Measurements from ENCODE around the gene RGS6. TPM values are rescaled to one million over a fixed set of nuclear protein-coding genes. Genes with fewer than 3 reads are reported as not detected.
A peak's percentile ranks its signal among the peaks of the same experiment; 100 is the strongest.

The RGS6 gene
- total RNA-seq, 1 donor from 2014 or later, result 2.4 TPM

DNA sequence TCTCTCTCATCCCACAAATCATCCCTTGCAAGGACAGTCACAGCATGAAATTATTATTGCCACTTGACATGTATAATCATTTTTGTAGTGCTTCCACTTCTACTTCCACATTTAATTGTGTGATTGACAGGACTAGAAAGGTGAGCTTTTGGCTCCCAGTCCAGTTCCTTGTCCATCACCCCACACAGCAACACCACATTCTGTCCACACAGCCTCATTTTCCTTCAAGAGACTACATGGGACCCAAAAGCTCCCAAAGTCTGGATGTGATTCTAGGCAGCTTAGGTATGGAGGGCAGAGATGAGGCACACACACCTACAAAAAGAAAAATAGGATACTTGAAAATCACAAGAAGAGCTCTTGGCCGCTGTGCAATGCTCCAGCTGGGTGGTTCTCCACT, 595.4 kb downstream of the RGS6 start:
- intact Hi-C loops (cut with micrococcal nuclease), result no loop called here
- Mint-ChIP-seq H3K9me3 (no peaks in the 10 kb centered on the region), H3K36me3 (ENCODE audit: low read depth) (peaks cover 12% of the 10 kb centered on the region), H3K27me3 (ENCODE audit: insufficient read depth) (peaks cover 3% of the 10 kb centered on the region), H3K4me1 (ENCODE audit: low read depth) (peaks cover 66% of the 10 kb centered on the region), H3K4me3 (no peak overlapping the region), H3K27ac (no peak overlapping the region)
- DNase-seq (ENCODE audit: low spot score), result no peak

DNA sequence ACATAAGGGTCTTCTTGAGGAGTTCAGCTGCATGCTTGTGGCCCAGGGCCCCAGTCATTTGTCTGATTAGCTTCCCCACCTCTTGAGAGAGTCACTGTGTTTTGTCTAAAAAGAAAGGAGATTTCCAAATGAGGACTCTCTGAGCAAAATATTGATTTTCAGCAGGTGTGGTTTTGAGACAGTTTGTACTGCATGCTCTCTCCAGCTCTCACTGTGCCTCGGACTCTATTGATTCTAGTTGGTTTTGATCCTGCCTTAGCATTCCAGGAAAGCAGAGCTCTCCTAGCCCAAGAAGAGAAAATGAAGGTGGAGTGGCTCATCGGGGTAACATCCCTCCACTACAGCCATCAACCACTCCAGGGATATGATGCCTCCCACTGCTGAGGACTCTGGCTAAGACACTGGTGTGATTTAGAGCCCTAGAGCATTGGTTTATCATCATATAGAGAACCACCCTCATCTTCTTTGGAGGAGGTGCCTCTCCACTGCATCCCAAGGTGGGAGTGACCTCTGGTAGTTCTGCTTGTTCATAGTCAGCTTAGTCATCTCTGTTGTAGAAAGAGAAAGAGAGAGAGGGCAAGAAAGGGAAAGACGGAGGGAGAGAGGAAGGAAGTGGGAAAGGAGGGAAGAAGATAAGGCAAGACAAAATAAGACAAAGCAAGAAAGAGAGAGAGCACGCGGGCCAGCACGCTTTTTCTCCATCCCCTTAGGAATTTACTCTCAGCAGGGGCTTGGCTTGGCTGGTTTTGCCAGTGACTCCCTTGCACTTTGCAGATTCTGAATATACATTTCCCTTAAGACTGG, 596.0 kb downstream of the RGS6 start:
- H3K4me1 Mint-ChIP-seq (ENCODE audit: low read depth), result peaks cover 67% of the 10 kb centered on the region
- H3K4me3 Mint-ChIP-seq, result peak overlapping the region; percentile 11
- H3K27me3 Mint-ChIP-seq (ENCODE audit: insufficient read depth), result peaks cover 3% of the 10 kb centered on the region
- H3K27ac Mint-ChIP-seq, result no peak overlapping the region
- DNase-seq (ENCODE audit: low spot score), result no peak
- peaks cover 3% of the 10 kb centered on the region for H3K9me3 Mint-ChIP-seq
- intact Hi-C loops (cut with micrococcal nuclease), result no loop called here
- peaks cover 12% of the 10 kb centered on the region for H3K36me3 Mint-ChIP-seq (ENCODE audit: low read depth)

DNA sequence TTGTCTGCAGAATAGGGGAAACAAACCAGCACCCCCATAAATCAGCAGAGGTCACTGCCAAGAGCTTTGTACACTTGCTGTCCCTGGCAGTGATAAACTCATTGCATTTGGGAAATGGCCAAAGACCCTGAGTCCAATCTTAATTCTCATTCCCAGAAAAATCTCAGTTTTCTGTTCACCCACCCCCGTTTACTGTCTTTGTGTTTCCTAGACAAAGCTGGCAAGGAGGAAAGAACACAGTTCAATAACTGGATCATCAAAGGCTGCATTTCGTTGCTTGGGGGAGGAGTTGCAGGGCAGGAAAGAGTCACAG, 596.6 kb downstream of the RGS6 start:
- Mint-ChIP-seq H3K27me3 (ENCODE audit: insufficient read depth) (peaks cover 3% of the 10 kb centered on the region), H3K36me3 (ENCODE audit: low read depth) (peaks cover 15% of the 10 kb centered on the region), H3K27ac (no peak overlapping the region), H3K4me3 (no peak overlapping the region), H3K9me3 (peaks cover 9% of the 10 kb centered on the region), H3K4me1 (ENCODE audit: low read depth) (peaks cover 67% of the 10 kb centered on the region)
- DNase-seq (ENCODE audit: low spot score), result no peak
- intact Hi-C loops (cut with micrococcal nuclease), result no loop called here

DNA sequence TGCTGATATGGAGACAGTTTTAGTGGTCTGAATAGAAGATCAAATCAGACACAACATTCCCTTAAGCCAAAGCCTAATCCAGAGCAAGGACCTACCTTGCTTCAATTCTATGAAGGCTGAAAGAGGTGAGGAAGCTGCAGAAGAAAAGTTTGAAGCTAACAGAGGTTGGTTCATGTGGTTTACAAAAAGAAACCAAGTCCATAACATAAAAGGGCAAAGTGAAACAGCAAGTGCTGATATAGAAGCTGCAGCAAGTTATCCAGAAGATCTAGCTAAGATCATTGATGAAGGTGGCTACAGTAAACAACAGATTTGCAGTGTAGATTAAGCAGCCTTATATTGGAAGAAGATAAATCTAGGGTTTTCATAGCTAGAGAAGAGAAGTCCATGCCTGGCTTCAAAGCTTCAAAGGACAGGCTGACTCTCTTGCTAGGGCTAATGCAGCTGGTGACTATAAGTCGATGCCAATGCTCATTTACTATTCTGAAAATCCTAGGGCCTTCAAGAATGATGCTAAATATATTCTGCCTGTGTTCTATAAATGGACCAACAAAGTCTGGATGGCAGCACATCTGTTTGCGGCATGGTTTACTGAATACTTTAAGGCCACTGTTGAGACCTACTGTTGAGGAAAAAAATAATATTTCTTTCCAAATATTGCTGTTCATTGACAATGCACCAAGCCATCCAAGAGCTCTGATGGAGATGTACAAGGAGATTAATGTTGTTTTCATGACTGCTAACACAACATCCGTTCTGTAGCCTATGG, 600.6 kb downstream of the RGS6 start:
- peak overlapping the region; percentile 9 for H3K27ac Mint-ChIP-seq
- peaks cover 82% of the 10 kb centered on the region for H3K4me1 Mint-ChIP-seq (ENCODE audit: low read depth)
- H3K9me3 Mint-ChIP-seq, result peaks cover 16% of the 10 kb centered on the region
- H3K36me3 Mint-ChIP-seq (ENCODE audit: low read depth), result peaks cover 26% of the 10 kb centered on the region
- intact Hi-C loops (cut with micrococcal nuclease), result no loop called here
- peaks cover 4% of the 10 kb centered on the region for H3K27me3 Mint-ChIP-seq (ENCODE audit: insufficient read depth)
- peak overlapping the region; percentile 43 for H3K4me3 Mint-ChIP-seq
- DNase-seq (ENCODE audit: low spot score), result no peak

DNA sequence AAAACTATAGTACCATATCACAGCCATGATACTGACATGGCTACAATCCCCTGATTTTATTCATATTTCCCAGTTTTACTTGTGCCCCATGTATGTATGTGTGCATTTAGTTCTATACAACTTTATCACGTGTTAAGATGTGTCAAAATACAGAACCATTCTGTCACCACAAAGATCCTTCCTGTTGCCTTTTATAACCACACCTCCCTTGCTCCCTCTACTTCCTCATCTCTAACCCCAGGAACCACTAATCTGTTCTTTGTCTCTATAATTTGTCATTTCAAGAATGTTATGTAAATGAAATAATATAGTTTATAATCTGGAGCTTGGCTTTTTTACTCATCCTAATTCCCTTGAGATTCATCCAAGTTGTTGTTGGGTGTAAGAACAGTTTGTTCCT, 603.3 kb downstream of the RGS6 start:
- H3K27ac Mint-ChIP-seq, result peak overlapping the region; percentile 52
- peaks cover 76% of the 10 kb centered on the region for H3K4me1 Mint-ChIP-seq (ENCODE audit: low read depth)
- no peak overlapping the region for H3K4me3 Mint-ChIP-seq
- peaks cover 29% of the 10 kb centered on the region for H3K36me3 Mint-ChIP-seq (ENCODE audit: low read depth)
- peaks cover 16% of the 10 kb centered on the region for H3K9me3 Mint-ChIP-seq
- intact Hi-C loops (cut with micrococcal nuclease), result loop anchor here (1.0 kb wide), 2 partner anchors 17 to 59 kb away; no protein-coding TSS in a partner anchor
- peak; percentile 14 for DNase-seq (ENCODE audit: low spot score)
- peaks cover 4% of the 10 kb centered on the region for H3K27me3 Mint-ChIP-seq (ENCODE audit: insufficient read depth)

DNA sequence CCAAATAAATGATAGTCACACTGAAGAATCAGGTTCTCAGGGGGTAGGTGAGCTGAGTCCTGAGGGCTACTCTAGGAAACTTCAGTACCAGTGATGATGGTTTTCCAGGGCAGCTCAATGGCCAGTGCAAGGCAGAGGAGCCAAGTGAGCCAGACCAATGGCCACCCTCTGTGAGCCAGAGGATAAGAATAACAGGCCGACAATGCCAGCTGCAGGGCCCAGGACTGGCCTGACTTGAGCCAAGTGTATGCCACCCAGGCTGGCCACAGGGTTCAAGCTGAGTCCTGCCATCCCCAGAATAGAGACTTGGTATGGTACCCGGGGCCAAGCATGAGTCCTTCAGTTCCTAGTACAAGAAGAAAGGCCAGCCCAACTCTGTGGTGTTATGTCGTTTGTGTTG, 606.2 kb downstream of the RGS6 start:
- peaks cover 59% of the 10 kb centered on the region for H3K4me1 Mint-ChIP-seq (ENCODE audit: low read depth)
- no peak overlapping the region for H3K27ac Mint-ChIP-seq
- intact Hi-C loops (cut with micrococcal nuclease), result no loop called here

DNA sequence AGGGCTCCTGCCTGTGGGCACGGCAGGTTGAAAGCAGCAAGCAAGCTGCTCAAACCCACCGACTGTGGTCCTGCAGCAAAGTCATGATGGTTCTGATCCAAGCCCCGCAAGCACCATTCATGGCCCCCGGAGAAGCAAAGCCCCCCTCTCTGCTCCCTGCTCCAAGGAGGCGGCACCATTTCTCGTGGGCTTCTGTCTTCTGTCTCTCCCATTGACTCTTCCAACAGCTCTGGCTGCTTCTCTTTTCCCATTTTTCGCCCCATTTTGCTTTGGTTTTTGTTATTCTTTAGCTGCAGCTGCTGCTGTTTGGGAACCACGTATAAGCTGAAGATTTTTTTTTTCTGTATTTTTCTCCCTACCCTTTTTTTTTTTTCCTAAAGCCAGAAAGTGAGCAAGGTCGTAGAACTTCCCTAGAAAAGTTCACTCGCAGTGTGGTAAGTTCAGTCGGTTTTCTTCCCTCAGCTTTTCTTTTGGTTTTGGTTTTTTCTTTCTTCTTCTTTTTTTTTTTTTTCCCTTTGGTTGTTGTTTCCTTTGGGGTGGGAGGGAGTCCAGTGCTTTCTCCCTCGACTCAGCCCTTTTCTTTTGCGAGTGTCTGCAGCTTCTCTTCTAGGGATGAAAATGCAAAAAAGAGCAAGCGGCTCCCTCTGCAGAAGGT, 607.6 kb downstream of the RGS6 start:
- Mint-ChIP-seq H3K36me3 (ENCODE audit: low read depth) (peaks cover 21% of the 10 kb centered on the region), H3K27ac (no peak overlapping the region), H3K27me3 (ENCODE audit: insufficient read depth) (peaks cover 10% of the 10 kb centered on the region), H3K4me1 (ENCODE audit: low read depth) (peaks cover 49% of the 10 kb centered on the region), H3K4me3 (no peak overlapping the region), H3K9me3 (peaks cover 3% of the 10 kb centered on the region)
- intact Hi-C loops (cut with micrococcal nuclease), result no loop called here
- no peak for DNase-seq (ENCODE audit: low spot score)

More for the DNA sequence above, 606.2 kb downstream of the RGS6 start:
- H3K9me3 Mint-ChIP-seq, result peaks cover 12% of the 10 kb centered on the region
- H3K27me3 Mint-ChIP-seq (ENCODE audit: insufficient read depth), result peaks cover 4% of the 10 kb centered on the region
- peaks cover 31% of the 10 kb centered on the region for H3K36me3 Mint-ChIP-seq (ENCODE audit: low read depth)
- no peak overlapping the region for H3K4me3 Mint-ChIP-seq
- DNase-seq (ENCODE audit: low spot score), result no peak

DNA sequence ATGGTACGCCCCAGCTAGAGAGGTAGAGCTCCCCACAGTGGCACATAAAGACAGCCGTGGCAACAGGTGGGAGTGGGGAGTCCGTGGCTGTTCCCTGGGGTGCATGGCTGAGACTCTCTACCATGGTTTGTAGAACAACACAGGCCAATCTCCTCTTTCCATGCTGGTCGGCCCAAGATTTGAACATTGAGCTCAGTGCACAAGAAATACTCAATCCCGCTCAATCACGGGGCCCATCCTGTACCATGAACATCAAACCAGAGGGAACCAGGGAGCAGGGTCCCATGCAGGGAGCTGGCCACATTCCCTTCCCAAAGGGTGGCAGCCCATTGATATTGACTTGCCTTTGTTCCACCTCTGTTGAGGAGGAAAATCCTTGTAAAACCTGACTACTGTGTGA, 608.6 kb downstream of the RGS6 start:
- peaks cover 19% of the 10 kb centered on the region for H3K36me3 Mint-ChIP-seq (ENCODE audit: low read depth)
- peaks cover 47% of the 10 kb centered on the region for H3K4me1 Mint-ChIP-seq (ENCODE audit: low read depth)
- DNase-seq (ENCODE audit: low spot score), result no peak
- peaks cover 17% of the 10 kb centered on the region for H3K27me3 Mint-ChIP-seq (ENCODE audit: insufficient read depth)
- intact Hi-C loops (cut with micrococcal nuclease), result no loop called here
- H3K9me3 Mint-ChIP-seq, result no peaks in the 10 kb centered on the region
- H3K27ac Mint-ChIP-seq, result no peak overlapping the region
- no peak overlapping the region for H3K4me3 Mint-ChIP-seq

DNA sequence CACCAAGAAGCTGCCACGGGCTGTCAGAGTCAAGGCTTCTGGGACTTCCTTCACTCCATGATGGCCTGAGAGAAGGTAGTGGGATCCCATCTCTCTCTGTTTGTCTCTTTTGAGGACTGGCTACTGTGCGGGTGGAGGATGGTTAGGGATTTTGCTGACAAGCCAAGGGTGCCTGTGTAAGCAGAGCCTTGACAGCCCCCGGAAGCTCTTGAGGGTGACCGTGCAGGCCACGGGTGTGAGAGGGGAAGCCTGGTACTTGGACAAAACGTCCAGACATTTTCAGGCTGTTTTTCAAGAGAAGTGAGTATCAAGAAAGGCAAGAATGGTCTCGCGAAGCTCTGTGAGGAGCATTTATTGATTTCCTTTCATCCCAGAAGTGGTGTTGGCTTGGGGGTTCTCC, 609.3 kb downstream of the RGS6 start:
- Mint-ChIP-seq H3K27me3 (ENCODE audit: insufficient read depth) (peaks cover 17% of the 10 kb centered on the region), H3K4me3 (no peak overlapping the region), H3K27ac (no peak overlapping the region), H3K4me1 (ENCODE audit: low read depth) (peaks cover 43% of the 10 kb centered on the region), H3K36me3 (ENCODE audit: low read depth) (peaks cover 16% of the 10 kb centered on the region), H3K9me3 (no peaks in the 10 kb centered on the region)
- no peak for DNase-seq (ENCODE audit: low spot score)
- intact Hi-C loops (cut with micrococcal nuclease), result no loop called here

DNA sequence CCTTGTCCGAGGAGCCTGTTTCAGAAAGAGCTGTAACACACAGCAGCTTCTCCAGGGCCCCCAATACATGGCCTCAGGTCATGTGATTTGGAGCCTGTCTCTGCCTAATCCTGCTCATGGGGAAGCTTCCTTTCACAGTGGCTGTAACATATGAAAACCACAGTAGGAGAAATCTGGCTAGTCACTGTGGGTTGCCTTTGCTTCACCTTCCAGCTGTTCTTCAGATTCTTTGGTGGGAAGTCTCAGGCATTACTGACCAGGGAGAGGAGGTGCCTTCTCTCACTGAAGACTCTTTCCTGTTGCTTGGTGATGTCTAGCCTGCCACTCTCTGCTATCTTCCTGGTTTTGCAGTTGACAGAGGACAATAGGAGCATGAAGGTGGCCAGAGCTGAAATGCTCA, 611.1 kb downstream of the RGS6 start:
- Mint-ChIP-seq H3K9me3 (no peaks in the 10 kb centered on the region), H3K4me1 (ENCODE audit: low read depth) (peaks cover 34% of the 10 kb centered on the region), H3K36me3 (ENCODE audit: low read depth) (peaks cover 12% of the 10 kb centered on the region), H3K27me3 (ENCODE audit: insufficient read depth) (peaks cover 17% of the 10 kb centered on the region), H3K4me3 (no peak overlapping the region), H3K27ac (no peak overlapping the region)
- DNase-seq (ENCODE audit: low spot score), result no peak
- intact Hi-C loops (cut with micrococcal nuclease), result no loop called here

DNA sequence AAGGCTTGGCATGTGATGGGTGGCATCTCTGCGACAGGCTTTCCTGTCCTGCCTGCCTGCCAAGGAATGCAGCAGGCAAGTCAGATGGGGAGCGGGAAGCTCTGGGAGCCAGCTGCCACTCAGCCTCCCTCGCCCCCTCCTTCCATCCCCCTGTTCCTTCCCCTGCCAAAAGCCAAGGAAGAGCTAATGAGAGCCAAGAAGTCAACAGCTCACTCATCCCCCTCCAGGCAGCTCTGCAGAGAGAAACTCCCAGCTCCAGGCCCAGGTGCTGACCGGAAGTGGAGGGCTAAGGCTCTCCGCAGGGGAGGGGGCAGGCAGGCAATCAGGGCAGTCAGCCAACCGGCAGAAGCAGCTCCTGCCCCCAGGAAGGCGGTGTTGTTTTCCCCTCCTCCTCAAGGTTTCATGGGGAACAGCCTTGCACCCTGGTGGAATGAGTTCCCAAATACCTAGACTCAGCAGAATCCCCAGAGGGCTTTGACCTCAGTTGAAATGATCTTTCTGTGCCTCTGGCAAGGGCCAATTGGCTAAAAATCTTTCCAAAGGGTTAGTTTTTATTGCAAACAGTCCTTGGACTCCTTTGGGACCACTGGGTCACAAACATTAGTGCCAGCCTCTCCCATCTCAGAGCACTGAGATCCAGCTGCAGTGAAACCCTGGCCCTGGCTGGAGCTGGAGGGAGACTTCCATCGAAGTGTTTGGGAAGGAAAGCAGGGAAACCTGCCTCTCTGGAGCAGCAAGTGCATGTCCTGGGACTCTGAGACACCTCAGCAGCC, 612.6 kb downstream of the RGS6 start:
- Mint-ChIP-seq H3K4me1 (ENCODE audit: low read depth) (peaks cover 29% of the 10 kb centered on the region), H3K36me3 (ENCODE audit: low read depth) (peaks cover 5% of the 10 kb centered on the region), H3K4me3 (no peak overlapping the region), H3K27ac (no peak overlapping the region), H3K9me3 (no peaks in the 10 kb centered on the region), H3K27me3 (ENCODE audit: insufficient read depth) (peaks cover 17% of the 10 kb centered on the region)
- intact Hi-C loops (cut with micrococcal nuclease), result no loop called here
- DNase-seq (ENCODE audit: low spot score), result no peak

DNA sequence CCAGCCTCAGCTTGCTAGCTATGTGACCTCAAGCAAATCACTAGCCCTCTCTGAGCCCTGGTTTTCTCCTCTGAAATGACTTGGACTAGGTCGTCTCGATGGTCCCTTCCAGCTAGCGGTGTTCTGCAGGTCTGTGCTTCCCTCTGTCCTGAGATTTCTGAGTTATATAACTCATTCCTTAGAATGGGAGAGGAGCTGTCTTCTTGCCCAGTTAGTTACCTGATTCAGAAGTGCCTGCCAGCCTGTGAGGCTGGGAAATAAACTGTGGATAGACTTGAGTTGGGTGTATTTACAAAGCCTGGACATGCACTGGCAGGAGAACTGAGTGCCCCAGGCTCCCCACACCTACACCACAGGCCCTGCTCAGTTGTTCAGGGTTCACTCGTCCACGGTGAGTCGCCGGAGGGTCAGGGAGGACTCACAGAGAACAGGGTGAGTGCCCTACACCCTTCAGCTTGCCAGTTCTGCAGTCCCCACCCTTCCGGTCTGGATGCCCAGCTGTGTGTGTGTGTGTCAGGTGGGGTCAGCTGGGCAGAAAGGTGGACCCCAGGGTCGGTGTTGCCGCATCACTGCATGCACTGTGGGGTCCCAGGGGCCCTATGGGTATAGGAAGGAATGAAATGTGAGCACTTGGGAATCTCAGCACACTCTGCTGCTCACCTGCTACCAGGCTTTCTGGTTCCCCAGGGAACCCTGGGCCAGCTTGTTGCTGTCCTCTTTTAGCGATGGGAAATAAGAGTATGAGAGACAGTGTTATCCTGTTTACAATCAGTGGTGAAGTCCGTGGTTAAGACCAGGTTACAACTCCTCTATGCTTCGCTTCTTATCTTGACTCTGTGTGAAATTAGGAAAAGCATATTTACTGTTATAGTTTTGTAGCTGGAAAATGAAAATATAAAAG, 613.4 kb downstream of the RGS6 start:
- Mint-ChIP-seq H3K27ac (no peak overlapping the region), H3K4me1 (ENCODE audit: low read depth) (peaks cover 24% of the 10 kb centered on the region), H3K9me3 (no peaks in the 10 kb centered on the region), H3K4me3 (no peak overlapping the region), H3K27me3 (ENCODE audit: insufficient read depth) (peaks cover 20% of the 10 kb centered on the region), H3K36me3 (ENCODE audit: low read depth) (peaks cover 5% of the 10 kb centered on the region)
- intact Hi-C loops (cut with micrococcal nuclease), result no loop called here
- DNase-seq (ENCODE audit: low spot score), result no peak

Measured in activated T-helper 1 cell treated with anti-CD3 and anti-CD28 coated beads, Interleukin-12 subunit alpha, Interleukin-12 subunit beta, Interleukin-2, Interleukin-4 antibody, amounts not matched to agents 30 ng/mL and 10 ng/mL and 1 ng/mL, durations not matched to agents 14 hours and 24 hours and 36 hours (primary cell).